Dendritic cell treated with granulocyte-macrophage colony-stimulating factor and Interleukin-4, amounts not matched to agents 40 ng/mL and 50 ng/mL, for 4 days (primary cell): ENCODE measurements around the gene C11orf71.

Experiments
- H3K27ac Mint-ChIP-seq: one replicate; pipeline ENCODE4 v1.8.0; 2022; ENCODE audit warnings: mild to moderate bottlenecking, mixed read lengths
- H3K27me3 Mint-ChIP-seq: one replicate; pipeline ENCODE4 v1.8.0; 2022; ENCODE audit warnings: mild to moderate bottlenecking, mixed read lengths
- H3K36me3 Mint-ChIP-seq: one replicate; pipeline ENCODE4 v1.8.0; 2022; ENCODE audit warnings: low read depth, mixed read lengths
- H3K4me1 Mint-ChIP-seq: one replicate; pipeline ENCODE4 v1.8.0; 2022; ENCODE audit warnings: low read depth, mixed read lengths
- H3K4me3 Mint-ChIP-seq: one replicate; pipeline ENCODE4 v1.8.0; 2022; ENCODE audit warnings: mild to moderate bottlenecking, moderate library complexity, mixed read lengths
- H3K9me3 Mint-ChIP-seq: one replicate; pipeline ENCODE4 v1.8.0; 2022; ENCODE audit warnings: mixed read lengths
- intact Hi-C: fragments of 100-400 bp; cut with micrococcal nuclease; formaldehyde crosslinking; loops from one replicate; pipeline ENCODE4 v1.15.0; 2022

Gene C11orf71

GRCh38 chr11:114392735-114393667, 7.3 kb downstream of the C11orf71 start:
- Mint-ChIP-seq H3K4me3 (no peak overlapping the region), H3K9me3 (no peaks in the 10 kb centered on the region), H3K27ac (no peak overlapping the region), H3K36me3 (no peaks in the 10 kb centered on the region), H3K27me3 (peaks cover 10% of the 10 kb centered on the region), H3K4me1 (peaks cover 13% of the 10 kb centered on the region)
- intact Hi-C loops = no loop called here

GRCh38 chr11:114386545-114386944, 13.8 kb downstream of the C11orf71 start:
- Mint-ChIP-seq H3K4me3 (no peak overlapping the region), H3K9me3 (no peaks in the 10 kb centered on the region), H3K27ac (no peak overlapping the region), H3K4me1 (no peaks in the 10 kb centered on the region), H3K27me3 (no peaks in the 10 kb centered on the region), H3K36me3 (no peaks in the 10 kb centered on the region)
- intact Hi-C loops = no loop called here

GRCh38 chr11:114386131-114386530, 14.2 kb downstream of the C11orf71 start:
- H3K4me1 Mint-ChIP-seq = no peaks in the 10 kb centered on the region
- intact Hi-C loops = no loop called here
- H3K4me3 Mint-ChIP-seq = no peak overlapping the region
- no peaks in the 10 kb centered on the region for H3K36me3 Mint-ChIP-seq
- no peaks in the 10 kb centered on the region for H3K9me3 Mint-ChIP-seq
- H3K27me3 Mint-ChIP-seq = no peaks in the 10 kb centered on the region
- H3K27ac Mint-ChIP-seq = no peak overlapping the region

GRCh38 chr11:114384487-114384886, 15.8 kb downstream of the C11orf71 start:
- Mint-ChIP-seq H3K36me3 (no peaks in the 10 kb centered on the region), H3K27ac (no peak overlapping the region), H3K27me3 (peaks cover 2% of the 10 kb centered on the region), H3K4me1 (no peaks in the 10 kb centered on the region), H3K9me3 (no peaks in the 10 kb centered on the region), H3K4me3 (no peak overlapping the region)
- intact Hi-C loops = no loop called here

- H3K4me3 Mint-ChIP-seq = no peak overlapping the region
- H3K27ac Mint-ChIP-seq = no peak overlapping the region
- H3K4me1 Mint-ChIP-seq = no peaks in the 10 kb centered on the region
- no peaks in the 10 kb centered on the region for H3K9me3 Mint-ChIP-seq
- no peaks in the 10 kb centered on the region for H3K36me3 Mint-ChIP-seq
- H3K27me3 Mint-ChIP-seq = peaks cover 10% of the 10 kb centered on the region
- intact Hi-C loops = no loop called here
Observed at GRCh38 chr11:114382509-114382908, 17.8 kb downstream of the C11orf71 start.

- Mint-ChIP-seq H3K27me3 (peaks cover 11% of the 10 kb centered on the region), H3K9me3 (no peaks in the 10 kb centered on the region), H3K27ac (no peak overlapping the region), H3K4me3 (no peak overlapping the region), H3K36me3 (no peaks in the 10 kb centered on the region), H3K4me1 (no peaks in the 10 kb centered on the region)
- intact Hi-C loops = no loop called here
Observed at GRCh38 chr11:114379394-114380069, 20.8 kb downstream of the C11orf71 start.

- H3K27ac Mint-ChIP-seq = no peak overlapping the region
- H3K4me1 Mint-ChIP-seq = no peaks in the 10 kb centered on the region
- intact Hi-C loops = no loop called here
- no peak overlapping the region for H3K4me3 Mint-ChIP-seq
- H3K36me3 Mint-ChIP-seq = no peaks in the 10 kb centered on the region
- peaks cover 16% of the 10 kb centered on the region for H3K27me3 Mint-ChIP-seq
- H3K9me3 Mint-ChIP-seq = no peaks in the 10 kb centered on the region
Observed at GRCh38 chr11:114377612-114378267, 22.6 kb downstream of the C11orf71 start.

GRCh38 chr11:114375052-114375451, 25.3 kb downstream of the C11orf71 start:
- intact Hi-C loops = no loop called here
- H3K27me3 Mint-ChIP-seq = peaks cover 18% of the 10 kb centered on the region

GRCh38 chr11:114368918-114369680, 31.2 kb downstream of the C11orf71 start:
- Mint-ChIP-seq H3K9me3 (no peaks in the 10 kb centered on the region), H3K27ac (no peak overlapping the region), H3K36me3 (no peaks in the 10 kb centered on the region), H3K4me3 (no peak overlapping the region), H3K4me1 (no peaks in the 10 kb centered on the region), H3K27me3 (peaks cover 6% of the 10 kb centered on the region)
- intact Hi-C loops = no loop called here

More at GRCh38 chr11:114375052-114375451, 25.3 kb downstream of the C11orf71 start:
- Mint-ChIP-seq H3K9me3 (no peaks in the 10 kb centered on the region), H3K4me3 (no peak overlapping the region), H3K36me3 (no peaks in the 10 kb centered on the region), H3K4me1 (no peaks in the 10 kb centered on the region), H3K27ac (no peak overlapping the region)

- intact Hi-C loops = no loop called here
- no peaks in the 10 kb centered on the region for H3K4me1 Mint-ChIP-seq
Observed at GRCh38 chr11:114367244-114367957, 32.9 kb downstream of the C11orf71 start.

GRCh38 chr11:114366331-114367243, 33.7 kb downstream of the C11orf71 start:
- no peaks in the 10 kb centered on the region for H3K4me1 Mint-ChIP-seq
- H3K4me3 Mint-ChIP-seq = no peak overlapping the region
- no peaks in the 10 kb centered on the region for H3K27me3 Mint-ChIP-seq
- no peaks in the 10 kb centered on the region for H3K36me3 Mint-ChIP-seq
- no peak overlapping the region for H3K27ac Mint-ChIP-seq
- intact Hi-C loops = no loop called here
- no peaks in the 10 kb centered on the region for H3K9me3 Mint-ChIP-seq

More at GRCh38 chr11:114367244-114367957, 32.9 kb downstream of the C11orf71 start:
- no peaks in the 10 kb centered on the region for H3K9me3 Mint-ChIP-seq
- H3K36me3 Mint-ChIP-seq = no peaks in the 10 kb centered on the region
- no peak overlapping the region for H3K4me3 Mint-ChIP-seq
- H3K27ac Mint-ChIP-seq = no peak overlapping the region
- peaks cover under 1% of the 10 kb centered on the region for H3K27me3 Mint-ChIP-seq

GRCh38 chr11:114362958-114363357, 37.4 kb downstream of the C11orf71 start:
- Mint-ChIP-seq H3K27me3 (peaks cover 2% of the 10 kb centered on the region), H3K4me1 (no peaks in the 10 kb centered on the region), H3K27ac (no peak overlapping the region), H3K36me3 (no peaks in the 10 kb centered on the region), H3K9me3 (no peaks in the 10 kb centered on the region), H3K4me3 (no peak overlapping the region)
- intact Hi-C loops = no loop called here
